Inflammatory macrophage treated with lipopolysaccharide for 1 hour (primary cell): ENCODE data around the gene PPA1.
"Not testable (repeated sequence)": the region's sequence is repeated elsewhere in the genome, so short reads cannot be mapped to it uniquely, and the experiment has no call there.

Source experiments
- DNase-seq, 2 donors: peaks; one replicate each; pipeline ENCODE4 v3.0.0-alpha.2; 2020 to 2022

Gene PPA1

DNA sequence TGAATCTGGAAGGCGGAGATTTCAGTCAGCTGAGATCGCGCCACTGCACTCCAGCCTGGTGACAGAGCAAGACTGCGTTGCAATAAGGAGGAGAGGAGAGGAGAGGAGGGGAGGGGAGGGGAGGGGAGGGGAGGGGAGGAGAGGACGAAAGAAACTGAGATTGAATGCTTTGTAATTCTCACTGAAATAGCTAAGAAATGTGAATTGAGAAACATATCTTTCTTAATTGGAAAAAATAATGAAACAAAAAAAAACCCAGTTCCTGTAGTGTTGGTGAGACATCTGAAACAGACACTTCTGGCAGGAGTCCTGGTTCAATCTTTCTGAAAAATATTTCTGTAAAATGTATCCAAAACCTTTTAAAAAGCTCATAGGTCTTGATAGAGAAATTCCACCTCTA lies 26.5 kb downstream of the PPA1 start:
- DNase-seq, result no peak

DNA sequence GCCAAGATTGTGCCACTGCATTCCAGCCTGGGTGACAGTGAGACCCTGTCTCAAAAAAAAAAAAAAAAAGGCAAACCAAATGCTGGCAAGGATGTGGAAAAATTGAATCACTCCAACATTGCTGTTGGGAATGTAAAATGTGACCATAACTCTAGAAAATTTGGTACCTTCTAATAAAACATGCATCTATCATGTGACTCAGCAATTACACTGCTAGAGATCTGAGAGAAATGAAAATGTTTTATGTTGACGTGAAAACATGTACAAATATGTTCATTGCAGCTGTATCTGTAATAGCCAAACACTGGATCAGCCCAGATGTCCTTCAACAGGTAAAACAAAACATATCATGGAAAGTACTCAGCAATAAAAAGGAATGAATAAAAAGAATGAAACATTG lies 32.1 kb downstream of the PPA1 start:
- DNase-seq, result no peak

DNA sequence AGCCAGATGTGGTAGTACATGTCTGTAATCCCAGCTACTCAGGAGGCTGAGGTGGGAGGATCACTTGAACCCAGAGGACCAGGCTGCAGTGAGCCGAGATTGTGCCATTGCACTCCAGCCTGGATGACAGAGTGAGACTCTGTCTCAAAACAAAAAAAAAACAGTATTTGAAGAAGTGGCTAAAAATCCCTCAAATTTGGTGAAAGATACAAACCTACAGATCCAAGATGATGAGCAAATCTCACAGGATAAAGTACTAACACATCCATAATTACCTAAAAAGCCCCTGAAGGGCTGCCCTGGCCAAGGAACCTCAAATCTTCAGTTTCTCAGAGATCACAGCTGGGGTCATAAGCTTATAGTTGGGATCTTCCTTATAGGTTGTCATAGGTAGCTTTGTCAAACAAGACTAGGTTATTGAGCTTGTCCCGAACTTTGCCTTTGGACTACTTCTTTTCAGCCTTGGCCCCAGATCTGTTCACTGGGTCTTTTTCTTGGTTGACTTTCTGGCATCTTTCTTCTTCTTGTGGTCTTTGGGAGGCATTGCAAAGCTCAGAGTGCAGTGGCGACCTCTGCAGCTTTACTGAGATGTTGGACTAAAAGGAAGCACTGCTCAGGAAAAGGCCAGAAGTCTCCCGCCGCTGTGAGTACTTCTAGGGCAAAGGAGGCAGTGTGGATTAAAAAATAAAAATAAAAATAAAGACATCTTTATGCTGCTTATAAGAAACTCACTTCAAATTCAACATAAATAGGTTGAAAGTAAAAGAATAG lies 34.3 kb downstream of the PPA1 start:
- no peak for DNase-seq

DNA sequence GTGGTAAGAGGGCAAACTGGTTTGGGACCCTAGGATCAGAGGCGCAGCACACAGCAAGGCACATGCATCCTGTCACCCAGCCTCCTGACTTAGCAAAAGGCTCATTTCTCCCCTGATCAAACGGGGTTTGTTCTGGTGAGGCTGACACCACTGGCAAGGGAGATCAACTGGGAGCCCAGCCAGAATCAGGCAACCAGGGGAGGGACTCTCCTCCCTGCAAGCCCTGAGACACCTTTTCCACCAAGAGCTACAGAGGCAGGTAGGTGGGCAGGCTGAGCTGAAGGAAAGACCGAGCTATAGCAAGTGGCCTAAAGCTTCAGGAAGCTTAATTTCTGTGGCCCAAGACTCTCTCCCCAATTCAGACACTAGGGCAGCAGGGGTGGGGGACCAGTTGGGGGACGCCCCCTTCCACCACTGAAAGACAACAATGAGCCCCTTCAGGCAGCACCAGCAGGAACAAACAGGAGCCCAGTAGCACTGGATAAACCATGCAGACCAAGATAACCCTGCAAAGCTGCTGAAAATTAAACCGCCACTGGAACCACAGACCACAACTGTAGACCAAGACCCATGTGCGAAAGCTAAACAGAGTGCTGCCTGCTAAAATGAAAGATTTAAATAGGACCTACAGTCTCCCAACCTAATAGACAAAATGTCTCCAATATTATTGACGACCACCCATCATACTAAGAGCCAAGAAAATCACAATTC lies 35.8 kb downstream of the PPA1 start:
- no peak for DNase-seq

DNA sequence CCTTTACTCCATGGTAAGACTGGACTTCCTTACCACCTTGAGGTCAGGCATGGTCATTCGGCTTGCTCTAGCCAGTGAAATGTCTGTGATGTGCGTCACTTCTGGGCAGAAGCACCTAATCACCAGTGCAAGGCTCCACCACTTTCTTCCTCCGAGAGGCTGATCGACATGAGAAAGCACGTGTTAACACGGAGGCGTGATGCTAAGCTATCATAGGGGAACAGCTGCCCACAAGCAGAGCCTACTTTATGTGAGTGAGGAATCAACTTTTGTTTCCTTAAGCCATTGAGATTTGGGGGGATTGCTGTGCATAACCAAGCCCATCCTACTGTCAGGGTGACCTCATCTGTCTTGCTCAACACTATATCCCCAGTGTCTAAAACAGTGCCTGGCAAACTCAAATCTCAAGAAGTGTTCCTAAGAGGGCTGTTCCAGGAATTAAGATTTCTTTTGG lies 39.8 kb downstream of the PPA1 start:
- DNase-seq, result peak in 1 of 2 donors; percentile 30

DNA sequence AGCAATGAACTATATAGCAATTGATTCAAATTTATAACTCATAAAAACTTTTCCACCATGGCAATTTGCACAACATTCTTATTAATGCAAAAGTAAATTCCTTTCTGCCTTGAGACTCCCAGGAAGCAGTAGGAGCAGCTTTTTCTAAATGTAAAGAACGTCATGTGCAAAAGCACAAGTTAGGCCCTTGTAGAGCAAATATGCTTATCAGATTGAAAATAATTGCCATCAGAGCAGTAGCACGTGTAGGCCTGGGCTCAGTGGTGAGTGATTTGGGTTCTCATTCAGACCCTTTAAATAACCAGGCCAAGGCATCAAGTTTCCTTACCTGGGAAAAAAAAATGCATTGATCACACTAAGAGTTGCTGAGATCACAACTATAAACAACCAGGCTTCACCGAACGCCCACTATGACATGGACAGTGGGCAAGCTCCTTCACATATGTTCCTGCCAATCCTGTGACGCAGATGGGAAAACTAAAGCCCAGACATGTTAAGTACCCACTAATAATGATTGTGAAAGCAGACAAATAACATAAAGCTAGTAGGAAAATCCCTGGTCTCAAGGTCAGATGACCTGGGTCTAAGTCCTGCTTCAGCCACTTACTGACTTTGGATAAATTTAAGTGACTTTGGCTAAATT lies 40.8 kb downstream of the PPA1 start:
- peak; percentile 31 to 67 for DNase-seq

DNA sequence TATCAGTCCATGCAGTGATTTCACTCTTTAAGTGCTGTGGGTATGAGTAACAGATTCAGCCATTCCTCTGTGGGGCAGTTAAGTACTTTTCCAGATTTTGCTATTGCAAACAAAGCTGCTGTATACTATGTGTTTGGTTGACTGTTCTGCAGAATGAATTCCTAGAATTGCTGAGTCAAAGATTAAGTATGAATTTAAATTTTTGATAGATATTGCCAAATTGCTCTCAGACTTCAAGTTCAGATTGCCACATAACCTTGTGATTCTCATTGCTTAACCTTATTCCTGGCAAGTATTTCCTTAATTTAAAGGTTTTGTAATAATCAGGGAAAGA lies 41.3 kb downstream of the PPA1 start:
- DNase-seq, result peak; percentile 81 to 86

DNA sequence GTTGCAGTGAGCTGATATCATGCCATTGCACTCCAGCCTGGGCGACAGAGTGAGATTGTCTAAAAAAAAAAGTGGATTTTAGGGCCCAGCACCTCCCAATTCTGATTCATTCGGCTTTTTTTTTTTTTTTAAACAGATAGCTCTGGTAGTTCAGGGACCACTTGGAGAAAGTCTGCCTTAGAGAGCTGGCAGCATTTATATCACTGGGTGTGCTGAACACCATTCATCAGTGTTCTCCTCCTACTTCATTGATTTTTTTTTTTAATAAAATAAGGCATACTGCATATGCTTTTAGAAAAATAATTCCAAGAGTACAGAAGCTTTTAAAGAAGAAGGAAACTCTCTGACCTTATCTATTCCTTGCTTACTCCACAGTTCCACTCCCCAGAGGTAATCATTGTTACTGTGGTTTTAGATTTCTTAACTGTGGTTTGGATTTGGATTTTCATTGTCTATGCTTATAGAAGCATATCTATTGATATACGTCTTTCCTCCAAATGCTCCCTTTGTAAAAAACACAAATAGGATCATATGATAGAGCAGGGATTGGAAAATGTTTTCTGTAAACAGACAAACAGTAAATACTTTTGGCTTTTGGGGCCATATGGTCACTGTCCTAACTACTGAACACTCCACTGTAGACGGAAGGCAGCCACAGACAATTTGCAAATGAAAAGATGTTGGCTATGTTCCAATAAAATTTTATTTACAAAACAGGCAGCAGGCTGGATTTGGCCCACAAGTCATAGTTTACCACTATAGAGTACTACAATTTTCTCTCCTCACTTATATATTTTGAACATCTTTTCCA lies 41.9 kb downstream of the PPA1 start:
- no peak for DNase-seq

DNA sequence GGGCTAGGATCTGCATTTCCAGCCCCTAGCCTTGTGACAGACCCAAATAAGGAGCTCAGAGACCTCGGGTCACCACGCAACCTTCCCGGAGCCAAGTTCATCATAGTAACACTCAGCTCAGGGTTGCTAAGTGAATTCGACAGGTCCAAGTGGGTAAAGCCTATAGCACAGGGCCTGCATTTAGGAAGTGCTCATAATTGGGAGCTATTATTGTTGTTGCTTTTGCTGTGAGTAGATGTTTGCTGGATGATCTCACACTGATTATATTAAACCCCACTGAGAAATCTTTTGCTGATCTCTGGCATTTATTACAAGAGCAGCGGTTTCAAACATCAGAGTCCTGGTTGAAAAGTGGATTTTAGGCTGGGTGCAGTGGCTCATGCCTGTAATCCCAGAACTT lies 42.6 kb downstream of the PPA1 start:
- no peak for DNase-seq

DNA sequence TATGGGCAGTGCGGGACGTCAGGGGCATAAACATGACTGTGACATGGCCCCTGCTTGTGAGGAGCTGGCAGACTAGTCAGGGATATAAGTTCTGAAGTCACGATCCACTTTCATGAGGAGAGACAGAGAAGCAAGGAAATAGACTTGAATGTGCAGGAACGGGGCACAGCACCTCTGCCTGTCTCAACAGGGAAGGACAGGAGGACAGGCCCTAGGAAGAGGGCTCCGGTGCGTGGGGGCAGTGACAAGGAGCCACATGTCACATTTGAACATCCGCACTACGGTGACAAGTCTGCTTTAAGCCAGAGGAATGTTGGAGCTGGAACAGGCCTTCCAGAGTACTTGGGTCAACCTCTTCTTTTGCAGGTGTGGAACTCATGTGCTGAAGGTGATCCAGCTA lies 43.1 kb downstream of the PPA1 start:
- no peak for DNase-seq

DNA sequence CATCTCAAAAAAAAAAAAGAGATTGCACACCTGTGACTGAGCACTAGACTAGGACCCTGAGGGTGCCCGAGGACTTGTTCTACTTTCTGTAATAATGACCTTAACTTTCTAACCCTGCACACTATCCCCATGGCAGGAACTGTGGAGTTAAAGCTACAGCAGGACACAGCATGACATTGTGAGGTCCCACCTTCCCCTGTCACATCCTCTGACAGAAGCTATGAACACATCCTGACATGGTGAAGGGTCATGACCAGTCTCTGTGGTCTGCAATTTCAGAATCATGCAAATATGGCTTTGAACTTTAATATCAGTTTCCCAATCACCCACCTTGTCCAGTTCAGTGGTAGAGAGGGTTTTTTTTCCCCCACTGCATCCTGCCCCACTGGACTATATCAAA lies 44.5 kb downstream of the PPA1 start:
- DNase-seq, result no peak

DNA sequence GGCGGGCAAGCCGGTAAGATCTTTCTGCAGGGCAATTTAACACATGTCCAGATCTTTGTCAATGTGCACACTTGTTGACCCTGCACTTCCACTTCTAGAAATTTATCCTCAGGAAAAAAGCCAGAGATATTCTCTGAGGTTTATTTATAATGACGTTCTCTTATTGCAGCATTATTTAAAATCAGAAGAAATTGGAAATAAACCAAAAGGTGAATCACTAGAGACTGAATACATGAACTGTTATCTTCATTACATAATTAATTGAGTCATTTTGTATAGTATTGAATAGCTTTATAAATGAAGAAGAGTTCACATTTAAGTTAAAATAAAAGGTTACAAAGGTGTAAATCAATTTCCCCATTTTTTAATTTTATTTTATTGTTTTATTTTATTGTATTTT lies 46.7 kb downstream of the PPA1 start:
- no peak for DNase-seq

DNA sequence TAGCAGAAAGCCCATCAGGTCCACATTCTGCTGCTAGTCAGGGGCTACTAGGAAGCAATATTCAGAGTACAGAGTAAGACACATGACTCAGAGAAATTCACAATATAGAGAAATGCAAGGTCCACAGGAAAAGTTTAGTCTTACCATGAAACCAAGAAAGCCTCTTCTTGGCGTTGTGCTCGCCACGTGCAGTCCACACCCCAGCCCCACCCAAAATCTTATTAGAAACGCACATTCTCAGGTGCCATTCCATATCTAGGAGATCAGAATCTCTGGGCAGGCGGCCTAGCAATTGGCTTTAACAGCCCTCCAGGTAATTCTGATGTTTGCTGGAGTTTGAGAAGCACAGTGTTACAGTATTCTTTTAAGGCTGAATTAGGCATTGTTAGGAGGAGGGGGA lies 47.1 kb downstream of the PPA1 start:
- DNase-seq, result no peak

DNA sequence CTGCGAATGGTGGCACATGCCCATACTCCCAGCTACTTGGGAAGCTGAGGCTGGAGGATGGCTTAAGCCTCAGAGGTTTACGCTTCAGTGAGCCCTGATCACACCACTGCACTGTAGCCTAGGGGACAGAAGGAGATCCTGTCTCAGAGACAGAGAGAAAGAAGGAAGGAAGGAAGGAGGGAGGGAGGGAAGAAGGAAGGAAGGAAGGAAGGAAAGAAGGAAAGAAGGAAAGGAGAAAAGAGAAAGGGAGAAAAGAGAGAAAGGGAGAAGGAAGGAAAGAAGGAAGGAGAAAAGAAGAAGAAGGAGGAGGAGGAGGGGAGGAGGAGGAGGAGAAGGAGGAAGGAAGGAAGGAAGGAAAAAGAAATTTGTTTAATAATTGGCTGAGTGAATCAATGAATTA lies 49.9 kb downstream of the PPA1 start:
- no peak for DNase-seq

DNA sequence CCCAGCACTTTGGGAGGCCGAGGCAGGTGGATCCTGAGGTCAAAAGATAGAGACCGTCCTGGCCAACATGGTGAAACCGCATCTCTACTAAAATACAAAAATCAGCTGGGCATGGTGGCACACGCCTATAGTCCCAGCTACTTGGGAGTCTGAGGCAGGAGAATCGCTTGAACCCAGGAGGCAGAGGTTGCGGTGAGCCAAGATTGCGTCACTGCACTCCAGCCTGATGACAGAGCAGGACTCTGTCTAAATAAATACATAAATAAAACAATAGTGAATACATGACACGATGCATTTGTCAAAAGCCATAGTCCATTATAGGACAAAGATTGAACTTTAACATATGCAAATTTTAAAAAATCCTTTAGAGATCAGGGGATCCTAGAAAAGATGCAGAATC lies 54.0 kb downstream of the PPA1 start:
- DNase-seq, result not testable (repeated sequence)

DNA sequence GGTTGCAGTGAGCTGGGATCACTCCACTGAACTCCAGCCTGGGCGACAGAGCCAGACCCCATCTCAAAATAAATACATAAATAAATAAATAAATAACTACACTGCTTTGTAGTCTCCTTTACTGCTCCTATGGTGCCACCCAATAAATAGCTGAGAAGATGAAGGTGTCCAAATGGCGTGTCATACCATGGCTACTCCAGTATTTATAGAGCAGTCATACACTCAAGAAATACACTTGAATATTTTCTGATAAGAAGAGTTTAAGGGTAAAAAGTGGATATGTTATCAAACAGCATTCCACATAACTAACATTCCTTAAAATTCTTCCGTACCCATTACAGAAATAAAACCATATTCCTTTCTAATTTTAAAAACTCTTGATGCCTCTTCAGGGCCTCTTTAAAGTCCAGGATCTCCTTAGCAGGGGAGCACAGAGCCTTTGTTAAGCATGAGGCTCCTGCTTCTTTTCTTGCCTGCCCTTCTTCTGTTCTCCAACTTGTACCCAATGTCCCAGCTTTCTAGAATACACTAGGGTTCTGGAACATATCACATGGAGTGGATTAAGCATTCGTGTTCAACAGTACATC lies 55.0 kb downstream of the PPA1 start:
- no peak for DNase-seq

DNA sequence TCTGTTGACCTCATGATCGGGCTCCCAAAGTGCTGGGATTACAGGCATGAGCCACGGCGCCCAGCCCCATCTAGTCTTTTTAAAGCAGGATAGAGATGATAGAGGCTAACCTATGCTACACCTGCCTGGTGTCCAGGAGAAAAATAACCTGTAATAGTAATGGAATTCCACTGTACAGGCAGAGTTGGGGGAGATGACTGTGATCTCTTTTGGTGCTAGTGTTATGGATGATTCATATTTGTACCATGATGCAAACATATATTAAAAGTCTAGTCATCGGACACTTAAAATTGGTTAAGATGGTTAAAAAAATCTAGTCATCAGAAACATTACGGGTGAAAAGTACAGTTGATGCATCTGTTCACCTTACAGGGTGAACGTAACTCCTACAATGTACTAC lies 56.8 kb downstream of the PPA1 start:
- no peak for DNase-seq

DNA sequence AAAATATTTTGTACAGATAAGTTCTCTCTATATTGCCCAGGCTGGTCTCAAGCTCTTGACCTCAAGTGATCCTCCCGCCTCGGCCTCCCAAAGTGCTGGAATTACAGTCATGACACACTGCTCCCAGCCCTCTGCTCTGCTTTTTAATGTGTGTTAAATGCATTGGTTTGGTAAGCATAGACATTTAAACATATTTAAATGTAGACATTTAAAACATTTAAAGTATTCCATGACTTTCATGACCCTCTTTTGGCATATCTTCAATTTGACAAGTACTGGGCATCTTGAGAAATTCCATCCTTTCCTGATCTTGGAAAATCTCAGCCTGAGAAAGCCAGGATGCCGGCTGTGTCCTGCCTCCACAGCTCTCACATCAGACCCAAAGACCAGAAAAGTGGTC lies 57.7 kb downstream of the PPA1 start:
- DNase-seq, result no peak

DNA sequence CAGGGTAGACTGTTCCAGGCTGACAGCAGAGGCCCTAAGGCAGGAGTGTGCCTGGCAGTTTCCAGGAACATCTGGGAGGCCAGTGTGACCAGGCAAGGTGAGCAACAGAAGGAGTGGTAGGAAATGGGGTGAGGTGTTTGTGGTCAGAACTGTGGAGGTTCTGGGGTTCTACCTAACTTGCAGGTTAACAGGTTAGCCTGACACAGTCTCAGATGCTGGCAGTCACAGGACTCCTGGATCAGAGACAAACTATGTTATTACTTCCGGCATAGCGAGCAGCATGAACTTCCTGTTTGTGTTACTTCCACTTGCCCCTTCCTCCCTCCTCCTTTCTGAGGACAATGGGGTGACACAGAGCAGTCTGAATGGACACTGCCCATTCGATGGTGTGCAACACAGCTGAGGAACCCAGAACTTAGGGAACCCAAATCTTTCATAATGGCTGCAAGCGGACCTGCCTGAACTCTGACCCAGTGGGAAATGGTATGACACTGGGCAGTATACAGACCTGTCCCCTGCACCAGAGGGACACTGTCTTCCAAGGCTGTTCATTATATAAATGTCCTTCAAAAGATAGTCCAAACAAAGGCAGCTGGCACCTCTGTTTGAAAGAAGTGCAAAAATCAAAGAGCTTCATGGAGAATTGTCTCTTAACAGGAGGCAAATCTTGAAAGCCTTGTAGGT lies 59.0 kb downstream of the PPA1 start:
- peak; percentile 69 for DNase-seq

DNA sequence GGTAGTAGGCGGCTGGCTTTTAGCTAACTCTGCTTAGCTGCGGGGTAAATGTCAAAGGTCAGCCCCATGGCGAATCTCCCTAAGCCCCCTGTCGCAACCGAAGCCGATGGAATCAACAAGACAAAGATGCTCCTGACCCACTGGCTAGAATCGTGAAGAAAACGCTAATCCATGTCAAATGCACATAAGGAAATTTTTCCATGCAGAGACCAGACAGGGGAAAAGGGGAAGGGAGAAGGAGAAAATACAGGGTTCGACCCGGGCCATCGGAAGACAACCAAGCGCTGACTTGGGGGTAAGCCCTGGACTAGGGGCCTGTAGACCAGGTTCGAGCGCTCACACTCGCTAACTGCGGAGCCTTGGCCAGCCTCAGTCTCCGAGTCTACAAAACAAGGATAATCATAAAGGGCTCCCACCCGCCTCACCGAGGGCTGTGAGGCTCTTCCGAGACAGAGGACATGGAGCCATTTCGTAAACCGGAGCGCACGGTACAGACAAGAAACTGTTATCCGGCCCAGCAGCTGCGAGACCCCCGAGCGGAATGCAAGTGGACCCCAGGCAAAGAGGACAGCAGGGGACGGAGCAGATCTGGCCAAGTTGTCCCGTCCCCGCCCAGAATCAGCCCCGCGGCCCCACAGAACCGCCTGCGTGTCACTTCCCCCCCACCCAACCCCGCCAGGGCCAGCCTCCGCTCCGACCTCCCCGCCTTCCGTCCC lies 63.4 kb downstream of the PPA1 start:
- peak in 1 of 2 donors; percentile 43 for DNase-seq

DNA sequence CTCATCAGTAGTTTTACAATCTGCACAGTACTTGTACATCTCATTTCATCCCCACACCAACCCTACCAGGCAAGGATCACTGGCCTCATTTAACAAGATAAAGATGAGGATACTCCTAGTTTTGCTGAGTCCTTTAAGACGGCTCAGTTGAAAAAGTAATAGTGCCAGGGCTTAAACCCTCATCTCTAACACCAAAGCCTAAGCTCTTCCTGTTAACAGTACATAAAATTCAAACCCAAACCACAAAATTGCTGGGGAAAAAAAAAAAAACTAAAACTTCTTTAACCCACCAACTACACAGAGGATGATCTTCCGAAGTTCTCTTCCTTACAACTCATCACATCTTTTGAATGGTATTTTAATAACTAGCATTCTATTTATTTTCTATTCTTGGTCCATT lies 64.2 kb downstream of the PPA1 start:
- no peak for DNase-seq

DNA sequence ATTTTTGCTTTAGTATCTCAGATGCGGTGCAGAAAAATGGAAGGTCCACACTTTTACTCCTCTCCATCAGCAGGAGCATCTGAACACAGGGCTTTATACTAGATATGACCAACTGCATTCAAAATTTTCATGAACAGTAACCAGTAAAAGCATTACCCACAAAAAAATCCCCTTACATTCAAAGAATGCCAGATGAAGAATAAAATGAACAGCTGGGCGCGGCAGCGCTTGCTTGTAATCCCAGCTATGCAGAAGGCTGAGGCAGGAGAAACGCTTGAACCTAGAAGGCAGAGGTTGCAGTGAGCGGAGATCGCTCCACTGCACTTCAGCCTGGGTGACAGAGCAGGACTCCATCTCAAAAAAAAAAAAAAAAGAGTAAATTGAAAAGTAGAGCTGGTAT lies 66.0 kb downstream of the PPA1 start:
- no peak for DNase-seq
